NCI-H1092 (cell line): ENCODE data around the gene PI3.
"Not testable (repeated sequence)": the region's sequence is repeated elsewhere in the genome, so short reads cannot be mapped to it uniquely, and the experiment has no call there.

Source experiments
- DNase-seq: peaks from one replicate; lab custom pipeline; 2025; lab: John Stamatoyannopoulos, UW

The PI3 gene

GRCh38 chr20:45174434-45175364, at the start of gene PI3:
TSS of gene PI3 (plus strand) at chr20:45174902. CDS start at chr20:45174923, 21 bp downstream.
- no peak for DNase-seq

GRCh38 chr20:45128099-45128498, 46.6 kb upstream of the PI3 start:
- DNase-seq, result no peak

GRCh38 chr20:45136911-45137310, 37.8 kb upstream of the PI3 start:
- DNase-seq, result no peak

GRCh38 chr20:45138561-45139300, 36.0 kb upstream of the PI3 start:
- peak; percentile 11 for DNase-seq

GRCh38 chr20:45139733-45140375, 34.8 kb upstream of the PI3 start:
- not testable (repeated sequence) for DNase-seq

- DNase-seq, result no peak
Measured at GRCh38 chr20:45140836-45141235, 33.9 kb upstream of the PI3 start.

GRCh38 chr20:45149062-45149461, 25.6 kb upstream of the PI3 start:
- DNase-seq, result no peak

GRCh38 chr20:45152405-45152804, 22.3 kb upstream of the PI3 start:
- no peak for DNase-seq

- no peak for DNase-seq
Measured at GRCh38 chr20:45153147-45153546, 21.6 kb upstream of the PI3 start.

GRCh38 chr20:45153752-45154151, 20.9 kb upstream of the PI3 start:
- no peak for DNase-seq

GRCh38 chr20:45154183-45154582, 20.5 kb upstream of the PI3 start:
- DNase-seq, result no peak

GRCh38 chr20:45154794-45155193, 19.9 kb upstream of the PI3 start:
- not testable (repeated sequence) for DNase-seq

- DNase-seq, result no peak
Measured at GRCh38 chr20:45156713-45157112, 18.0 kb upstream of the PI3 start.

- DNase-seq, result no peak
Measured at GRCh38 chr20:45157962-45158361, 16.7 kb upstream of the PI3 start.

GRCh38 chr20:45163083-45163803, 11.5 kb upstream of the PI3 start:
- no peak for DNase-seq

- DNase-seq, result no peak
Measured at GRCh38 chr20:45164906-45165305, 9.8 kb upstream of the PI3 start.

- no peak for DNase-seq
Measured at GRCh38 chr20:45173522-45173921, 1.2 kb upstream of the PI3 start.

GRCh38 chr20:45176526-45177267, 2.0 kb downstream of the PI3 start:
- no peak for DNase-seq

GRCh38 chr20:45179166-45179565, 4.5 kb downstream of the PI3 start:
- DNase-seq, result no peak

GRCh38 chr20:45181639-45182038, 6.9 kb downstream of the PI3 start:
- DNase-seq, result no peak

GRCh38 chr20:45183084-45183483, 8.4 kb downstream of the PI3 start:
- no peak for DNase-seq
